HG03060 (cell line): ENCODE data around the gene HIVEP2.

ENCODE experiments used
- ATAC-seq: cut with Tn5 transposase; IDR thresholded peaks from one replicate; pipeline ENCODE4 v1.9.1; 2021; ENCODE audit warnings: low read depth, moderate number of reproducible peaks; ENCODE audit not compliant: unreplicated experiment

Gene HIVEP2

GRCh38 chr6:142926177-142926493 lies 18.8 kb downstream of the HIVEP2 start:
- ATAC-seq: no peak

- no peak for ATAC-seq
Observed at GRCh38 chr6:142925575-142926110, 19.3 kb downstream of the HIVEP2 start.

- ATAC-seq: no peak
Observed at GRCh38 chr6:142918339-142919042, 26.5 kb downstream of the HIVEP2 start.

- no peak for ATAC-seq
Observed at GRCh38 chr6:142916881-142917280, 28.1 kb downstream of the HIVEP2 start.

- no peak for ATAC-seq
Observed at GRCh38 chr6:142914937-142915697, 29.9 kb downstream of the HIVEP2 start.

GRCh38 chr6:142914369-142914768 lies 30.6 kb downstream of the HIVEP2 start:
- no peak for ATAC-seq

GRCh38 chr6:142913511-142914047 lies 31.4 kb downstream of the HIVEP2 start:
- peak; percentile 76 for ATAC-seq

GRCh38 chr6:142913036-142913510 lies 31.9 kb downstream of the HIVEP2 start:
- peak; percentile 52 for ATAC-seq

GRCh38 chr6:142912125-142912524 lies 32.9 kb downstream of the HIVEP2 start:
- no peak for ATAC-seq

GRCh38 chr6:142911430-142911829 lies 33.5 kb downstream of the HIVEP2 start:
- ATAC-seq: no peak

- no peak for ATAC-seq
Observed at GRCh38 chr6:142909686-142910085, 35.3 kb downstream of the HIVEP2 start.

GRCh38 chr6:142908235-142908634 lies 36.7 kb downstream of the HIVEP2 start:
- no peak for ATAC-seq

GRCh38 chr6:142907544-142907943 lies 37.4 kb downstream of the HIVEP2 start:
- ATAC-seq: no peak

GRCh38 chr6:142906945-142907470 lies 38.0 kb downstream of the HIVEP2 start:
- ATAC-seq: peak; percentile 49

- no peak for ATAC-seq
Observed at GRCh38 chr6:142903812-142904211, 41.2 kb downstream of the HIVEP2 start.

GRCh38 chr6:142902636-142903053 lies 42.3 kb downstream of the HIVEP2 start:
- ATAC-seq: peak; percentile 33

GRCh38 chr6:142901611-142902010 lies 43.4 kb downstream of the HIVEP2 start:
- no peak for ATAC-seq

- ATAC-seq: no peak
Observed at GRCh38 chr6:142900227-142900971, 44.6 kb downstream of the HIVEP2 start.

GRCh38 chr6:142898927-142899895 lies 45.8 kb downstream of the HIVEP2 start:
- no peak for ATAC-seq
